IMR-90 (cell line): ENCODE data around the gene ZBTB45. TPM values are rescaled to one million over a fixed set of nuclear protein-coding genes. Genes with fewer than 3 reads are reported as not detected.

Experiments used
- ATAC-seq: fragments of 200-7000 bp; cut with Tn5 transposase; 2 replicates; pipeline ENCODE4 v1.9.1; 2020; ENCODE audit warnings: low read depth, mild to moderate bottlenecking, moderate library complexity
- BruUV-seq: library from RNA; stranded (reverse); fragments of 400-500 nt; replicated peaks from 2 replicates; lab custom pipeline; 2021; lab: Mats Ljungman, UMichigan
- CTCF ChIA-PET: fragments of 300-600 bp; formaldehyde crosslinking; extraction: SDS; loops from one replicate; lab custom pipeline; 2021; ENCODE audit warnings: antibody characterized with exemption; lab: Yijun Ruan, JAX
- POLR2A ChIA-PET: fragments of 300-600 bp; sonication (Branson Sonifier 250); formaldehyde crosslinking; loops from one replicate; lab custom pipeline; 2022; ENCODE audit warnings: antibody characterized with exemption; ENCODE audit not compliant: unreplicated experiment; lab: Charles Lee
- DNase-seq: peaks from one replicate; pipeline ENCODE4 v3.0.0; 2013
- H2AFZ ChIP-seq: replicated peaks from 2 replicates; pipeline ENCODE3; 2013; ENCODE audit warnings: low read length, mild to moderate bottlenecking; ENCODE audit not compliant: poor library complexity
- H2AK5ac ChIP-seq: 2 replicates; pipeline ENCODE4 v1.6.1; 2013; ENCODE audit warnings: low read depth, low read length, inconsistent platforms
- H2AK9ac ChIP-seq: replicated peaks from 2 replicates; pipeline ENCODE3; 2013; ENCODE audit warnings: mild to moderate bottlenecking, low read depth, low read length, moderate library complexity; ENCODE audit not compliant: poor library complexity
- H2BK120ac ChIP-seq: 2 replicates; pipeline ENCODE4 v1.6.1; 2013; ENCODE audit warnings: low read depth, low read length, inconsistent platforms
- H2BK15ac ChIP-seq: 3 replicates; pipeline ENCODE4 v1.6.1; 2013; ENCODE audit warnings: low read depth, low read length, inconsistent platforms
- H2BK20ac ChIP-seq: 2 replicates; pipeline ENCODE4 v1.6.1; 2013; ENCODE audit warnings: low read depth, mild to moderate bottlenecking, inconsistent platforms, low read length, moderate library complexity
- H2BK5ac ChIP-seq: 2 replicates; pipeline ENCODE4 v1.6.1; 2013; ENCODE audit warnings: mild to moderate bottlenecking, low read depth, low read length, inconsistent platforms; ENCODE audit not compliant: poor library complexity, severe bottlenecking
- H3K14ac ChIP-seq: replicated peaks from 2 replicates; pipeline ENCODE4 v1.6.1; 2013; ENCODE audit warnings: low read depth, low read length, inconsistent platforms
- H3K18ac ChIP-seq: 2 replicates; pipeline ENCODE4 v1.6.1; 2013; ENCODE audit warnings: low read depth, low read length, control low read depth
- H3K23ac ChIP-seq: 2 replicates; pipeline ENCODE4 v1.6.1; 2013; ENCODE audit warnings: low read depth, low read length, inconsistent platforms
- H3K27ac ChIP-seq: 2 replicates; pipeline ENCODE4 v1.5.1; 2013; ENCODE audit warnings: mild to moderate bottlenecking, control low read depth, low read length; ENCODE audit not compliant: insufficient read depth
- H3K27me3 ChIP-seq: 2 replicates; pipeline ENCODE4 v1.6.1; 2013; ENCODE audit warnings: low read length; ENCODE audit not compliant: control insufficient read depth, insufficient read depth
- H3K36me3 ChIP-seq: 2 replicates; pipeline ENCODE4 v1.6.1; 2013; ENCODE audit warnings: low read length, mixed read lengths; ENCODE audit not compliant: control insufficient read depth, insufficient read depth
- H3K4ac ChIP-seq: 2 replicates; pipeline ENCODE4 v1.6.1; 2013; ENCODE audit warnings: low read depth, low read length, inconsistent platforms
- H3K4me1 ChIP-seq: 2 replicates; pipeline ENCODE4 v1.6.1; 2013; ENCODE audit warnings: low read length, mixed read lengths; ENCODE audit not compliant: control insufficient read depth, insufficient read depth
- H3K4me2 ChIP-seq: 2 replicates; pipeline ENCODE4 v1.6.1; 2013; ENCODE audit warnings: low read depth, mild to moderate bottlenecking, control low read depth, low read length, moderate library complexity
- H3K4me3 ChIP-seq: 2 replicates; pipeline ENCODE4 v1.5.1; 2013; ENCODE audit warnings: low read depth, mild to moderate bottlenecking, control low read depth, low read length, moderate library complexity; ENCODE audit not compliant: insufficient read depth
- H3K56ac ChIP-seq: 2 replicates; pipeline ENCODE4 v1.6.1; 2013; ENCODE audit warnings: low read length, inconsistent platforms; ENCODE audit not compliant: insufficient read depth; ENCODE audit errors: extremely low read depth
- H3K79me1 ChIP-seq, 2 experiments: 2 replicates each; pipeline ENCODE4 v1.6.1; 2013; ENCODE audit warnings: low read length in 2 of 2, inconsistent platforms in 1 of 2, low read depth in 1 of 2
- H3K9ac ChIP-seq: 2 replicates; pipeline ENCODE4 v1.6.1; 2013; ENCODE audit warnings: low read depth, low read length, control low read depth
- H3K9me1 ChIP-seq: 2 replicates; pipeline ENCODE4 v1.6.1; 2013; ENCODE audit warnings: low read length, inconsistent platforms; ENCODE audit not compliant: insufficient read depth
- H3K9me3 ChIP-seq: 2 replicates; pipeline ENCODE4 v1.6.1; 2013; ENCODE audit warnings: low read length; ENCODE audit not compliant: control insufficient read depth, insufficient read depth
- H4K20me1 ChIP-seq: 2 replicates; pipeline ENCODE4 v1.6.1; 2013; ENCODE audit warnings: low read length, inconsistent platforms; ENCODE audit not compliant: insufficient read depth
- H4K5ac ChIP-seq: 2 replicates; pipeline ENCODE4 v1.6.1; 2013; ENCODE audit warnings: mild to moderate bottlenecking, low read depth, low read length, control low read depth
- H4K8ac ChIP-seq, 2 experiments: 2 replicates each; pipeline ENCODE4 v1.6.1; 2013; ENCODE audit warnings: low read depth in 2 of 2, low read length in 2 of 2, control low read depth in 1 of 2, inconsistent platforms in 1 of 2
- H4K91ac ChIP-seq: 2 replicates; pipeline ENCODE4 v1.6.1; 2013; ENCODE audit warnings: low read depth, low read length, inconsistent platforms; ENCODE audit not compliant: insufficient read depth
- FOS ChIP-seq: fragments of 150-350 bp; IDR thresholded peaks from 2 replicates; pipeline ENCODE4 v1.6.1; 2016; ENCODE audit warnings: low read depth, low read length
- POLR2A ChIP-seq: IDR thresholded peaks from 2 replicates; pipeline ENCODE4 v1.6.1; 2012; ENCODE audit warnings: mild to moderate bottlenecking, low read depth, low read length
- dilution Hi-C: fragments of 300-500 bp; cut with HindIII; formaldehyde crosslinking; loops from one replicate; pipeline ENCODE4 v1.14.3; 2018; ENCODE audit warnings: low sequenced_read_pairs; ENCODE audit not compliant: unreplicated experiment
- in situ Hi-C: fragments of 300-500 bp; cut with MboI; formaldehyde crosslinking; loops from 3 replicates; pipeline ENCODE4 v1.14.3; 2019; ENCODE audit warnings: low sequenced_read_pairs, inconsistent platforms, mixed read lengths
- intact Hi-C: fragments of 100-400 bp; cut with micrococcal nuclease; formaldehyde crosslinking; loops from 2 replicates; pipeline ENCODE4 v1.10.0; 2022
- polyA plus RNA-seq, 3 experiments: library from polyadenylated mRNA; depleted of rRNA; stranded (reverse); fragments of >200 nt; gene quantifications; 2 replicates each; pipeline ENCODE4 v1.2.3, GENCODE V29; 2012; ENCODE audit warnings: low replicate concordance in 1 of 3
- total RNA-seq: library from RNA; depleted of rRNA; stranded (reverse); fragments of >200 nt; gene quantifications from 2 replicates; pipeline ENCODE4 v1.2.3, GENCODE V29; 2012

Gene ZBTB45
- total and polyA plus RNA-seq, 2 of the 4 experiments (the other 2 are of a cell fraction), result 1.4 to 9.7 TPM

- no peak overlapping the region for H3K23ac ChIP-seq
- no peak for DNase-seq
- no peak overlapping the region for H3K4me3 ChIP-seq
- no peak overlapping the region for H2BK20ac ChIP-seq
- no peak overlapping the region for H3K56ac ChIP-seq
- H4K91ac ChIP-seq, result no peak overlapping the region
- H3K36me3 ChIP-seq, result peaks cover 29% of the 10 kb centered on the region
- intact Hi-C loops (no loop called here), dilution Hi-C loops (no loop called here), in situ Hi-C loops (no loop called here)
- no peak overlapping the region for H3K14ac ChIP-seq
- no peak overlapping the region for H3K4me2 ChIP-seq
- H2BK5ac ChIP-seq, result no peak overlapping the region
- H3K9me1 ChIP-seq, result peaks cover 31% of the 10 kb centered on the region
- H4K8ac ChIP-seq, result no peak overlapping the region
- H4K5ac ChIP-seq, result no peak overlapping the region
- TF ChIP-seq FOS, result no peak
- TF ChIP-seq POLR2A, result no peak
- H2AFZ ChIP-seq, result no peak overlapping the region
- no peak overlapping the region for H3K18ac ChIP-seq
- BruUV-seq, result no TSS peak
- no peak for ATAC-seq
- peaks cover 13 to 56% of the 10 kb centered on the region in 2 experiments for H3K79me1 ChIP-seq
- H3K27me3 ChIP-seq, result no peaks in the 10 kb centered on the region
- H2BK120ac ChIP-seq, result no peak overlapping the region
- peaks cover 22% of the 10 kb centered on the region for H4K20me1 ChIP-seq
- POLR2A ChIA-PET, result no interaction called here
- H3K9me3 ChIP-seq, result no peaks in the 10 kb centered on the region
- no peak overlapping the region for H3K4ac ChIP-seq
- no peak overlapping the region for H3K27ac ChIP-seq
- no peak overlapping the region for H2AK9ac ChIP-seq
- CTCF ChIA-PET, result no interaction called here
- no peak overlapping the region for H3K9ac ChIP-seq
- peaks cover 19% of the 10 kb centered on the region for H3K4me1 ChIP-seq
- H2AK5ac ChIP-seq, result no peak overlapping the region
- no peak overlapping the region for H2BK15ac ChIP-seq
Measured at GRCh38 chr19:58473775-58474174, 45.8 kb downstream of the ZBTB45 start.
